OCI-LY1 (cell line): ENCODE measurements around the gene CBX8.

ENCODE experiments used
- H2AFZ ChIP-seq: fragments of 200-600 bp; sonication (generic), shearing (Covaris generic); 2 replicates; pipeline ENCODE4 v1.6.0; 2014; ENCODE audit warnings: antibody characterized with exemption, mild to moderate bottlenecking, low read length
- H3F3A ChIP-seq: fragments of 200-600 bp; sonication (generic), shearing (Covaris generic); 2 replicates; pipeline ENCODE4 v1.6.0; 2014; ENCODE audit warnings: mild to moderate bottlenecking, antibody characterized with exemption, low read length, moderate library complexity; ENCODE audit not compliant: insufficient read depth
- H3K27ac ChIP-seq: fragments of 200-600 bp; sonication (generic); 2 replicates; pipeline ENCODE4 v1.5.1; 2014; ENCODE audit warnings: low read length, mixed run types, mild to moderate bottlenecking, low read depth; ENCODE audit not compliant: poor library complexity, severe bottlenecking
- H3K27me3 ChIP-seq: fragments of 200-600 bp; sonication (generic); 2 replicates; pipeline ENCODE4 v1.6.0; 2014; ENCODE audit warnings: antibody characterized with exemption, mild to moderate bottlenecking, low read length, moderate library complexity; ENCODE audit not compliant: insufficient read depth
- H3K36me3 ChIP-seq: fragments of 200-600 bp; sonication (generic); 2 replicates; pipeline ENCODE4 v1.6.1; 2014; ENCODE audit warnings: mild to moderate bottlenecking, antibody characterized with exemption, low read length, moderate library complexity, mixed read lengths; ENCODE audit not compliant: insufficient read depth
- H3K4me1 ChIP-seq: fragments of 200-600 bp; sonication (generic); 2 replicates; pipeline ENCODE4 v1.5.1; 2014; ENCODE audit warnings: mild to moderate bottlenecking, low read length, moderate library complexity; ENCODE audit not compliant: insufficient read depth, severe bottlenecking
- H3K4me2 ChIP-seq: fragments of 200-600 bp; sonication (generic), shearing (Covaris generic); 2 replicates; pipeline ENCODE4 v1.6.1; 2014; ENCODE audit warnings: low read length
- H3K4me3 ChIP-seq: fragments of 200-600 bp; sonication (generic); 2 replicates; pipeline ENCODE4 v1.5.1; 2014; ENCODE audit warnings: low read length, low read depth, mild to moderate bottlenecking, mixed read lengths; ENCODE audit not compliant: poor library complexity, severe bottlenecking
- H3K79me2 ChIP-seq: fragments of 200-600 bp; shearing (Covaris generic); 2 replicates; pipeline ENCODE4 v1.6.1; 2016; ENCODE audit warnings: mixed run types, low read length, mixed read lengths; ENCODE audit not compliant: insufficient read depth
- H3K9ac ChIP-seq: fragments of 200-600 bp; sonication (generic), shearing (Covaris generic); 2 replicates; pipeline ENCODE4 v1.6.1; 2014; ENCODE audit warnings: mild to moderate bottlenecking, low read length, mixed read lengths
- H3K9me2 ChIP-seq: fragments of 200-600 bp; sonication (generic), shearing (Covaris generic); 2 replicates; pipeline ENCODE4 v1.6.1; 2014; ENCODE audit warnings: low read depth, mild to moderate bottlenecking, low read length, mixed read lengths
- H3K9me3 ChIP-seq: fragments of 200-600 bp; shearing (Covaris generic); 2 replicates; pipeline ENCODE4 v1.6.1; 2014; ENCODE audit warnings: low read length, mixed read lengths
- H4K20me1 ChIP-seq: fragments of 200-600 bp; sonication (generic), shearing (Covaris generic); 2 replicates; pipeline ENCODE4 v1.6.0; 2016; ENCODE audit warnings: mild to moderate bottlenecking, low read length; ENCODE audit not compliant: insufficient read depth
- EZH2 ChIP-seq: fragments of 200-600 bp; sonication (generic), shearing (Covaris generic); IDR thresholded peaks from 2 replicates; pipeline ENCODE4 v1.8.0; 2017; ENCODE audit warnings: borderline replicate concordance, mixed run types, mild to moderate bottlenecking, antibody characterized with exemption, low read length, moderate library complexity, mixed read lengths
- TF ChIP-seq, protein P1 (sequence below): fragments of 200-600 bp; sonication (generic), shearing (Covaris generic); IDR thresholded peaks from 2 replicates; pipeline ENCODE4 v1.5.1; 2017; ENCODE audit warnings: mild to moderate bottlenecking, antibody characterized with exemption, low read length, moderate library complexity, mixed read lengths

Gene CBX8

DNA sequence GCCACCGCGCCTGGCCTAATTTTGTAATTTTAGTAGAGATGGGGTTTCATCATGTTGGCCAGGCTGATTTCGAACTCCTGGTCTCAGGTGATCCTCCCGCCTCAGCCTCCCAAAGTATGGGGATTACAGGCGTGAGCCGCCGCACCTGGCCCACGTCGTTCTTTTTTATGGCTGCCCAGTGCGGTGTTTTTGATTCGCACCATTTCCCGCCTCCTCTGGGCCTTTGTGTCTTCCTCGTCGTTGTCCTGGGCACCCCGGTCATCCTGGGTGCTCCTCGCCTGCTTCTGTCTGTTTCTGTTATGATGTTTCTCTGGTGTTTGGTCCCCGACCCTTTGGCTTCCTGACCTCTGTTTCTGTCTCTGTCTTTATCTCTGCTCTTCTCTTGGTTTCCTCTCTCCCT, 27.4 kb upstream of the CBX8 start:
- H3K9ac ChIP-seq, result no peak overlapping the region
- no peak overlapping the region for H3K4me3 ChIP-seq
- H3K27me3 ChIP-seq, result peaks cover 5% of the 10 kb centered on the region; the same call in 1 of the 2 replicates
- no peak overlapping the region for H3K4me2 ChIP-seq
- H3K9me2 ChIP-seq, result no peaks in the 10 kb centered on the region
- H3K27ac ChIP-seq, result no peak overlapping the region
- H3K9me3 ChIP-seq, result no peaks in the 10 kb centered on the region
- TF ChIP-seq, protein P1, sequence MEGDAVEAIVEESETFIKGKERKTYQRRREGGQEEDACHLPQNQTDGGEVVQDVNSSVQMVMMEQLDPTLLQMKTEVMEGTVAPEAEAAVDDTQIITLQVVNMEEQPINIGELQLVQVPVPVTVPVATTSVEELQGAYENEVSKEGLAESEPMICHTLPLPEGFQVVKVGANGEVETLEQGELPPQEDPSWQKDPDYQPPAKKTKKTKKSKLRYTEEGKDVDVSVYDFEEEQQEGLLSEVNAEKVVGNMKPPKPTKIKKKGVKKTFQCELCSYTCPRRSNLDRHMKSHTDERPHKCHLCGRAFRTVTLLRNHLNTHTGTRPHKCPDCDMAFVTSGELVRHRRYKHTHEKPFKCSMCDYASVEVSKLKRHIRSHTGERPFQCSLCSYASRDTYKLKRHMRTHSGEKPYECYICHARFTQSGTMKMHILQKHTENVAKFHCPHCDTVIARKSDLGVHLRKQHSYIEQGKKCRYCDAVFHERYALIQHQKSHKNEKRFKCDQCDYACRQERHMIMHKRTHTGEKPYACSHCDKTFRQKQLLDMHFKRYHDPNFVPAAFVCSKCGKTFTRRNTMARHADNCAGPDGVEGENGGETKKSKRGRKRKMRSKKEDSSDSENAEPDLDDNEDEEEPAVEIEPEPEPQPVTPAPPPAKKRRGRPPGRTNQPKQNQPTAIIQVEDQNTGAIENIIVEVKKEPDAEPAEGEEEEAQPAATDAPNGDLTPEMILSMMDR, result no peak
- no peaks in the 10 kb centered on the region for H3K79me2 ChIP-seq
- H3F3A ChIP-seq, result no peaks in the 10 kb centered on the region
- no peaks in the 10 kb centered on the region for H3K4me1 ChIP-seq
- H4K20me1 ChIP-seq, result no peaks in the 10 kb centered on the region
- no peak overlapping the region for H2AFZ ChIP-seq
- no peaks in the 10 kb centered on the region for H3K36me3 ChIP-seq

DNA sequence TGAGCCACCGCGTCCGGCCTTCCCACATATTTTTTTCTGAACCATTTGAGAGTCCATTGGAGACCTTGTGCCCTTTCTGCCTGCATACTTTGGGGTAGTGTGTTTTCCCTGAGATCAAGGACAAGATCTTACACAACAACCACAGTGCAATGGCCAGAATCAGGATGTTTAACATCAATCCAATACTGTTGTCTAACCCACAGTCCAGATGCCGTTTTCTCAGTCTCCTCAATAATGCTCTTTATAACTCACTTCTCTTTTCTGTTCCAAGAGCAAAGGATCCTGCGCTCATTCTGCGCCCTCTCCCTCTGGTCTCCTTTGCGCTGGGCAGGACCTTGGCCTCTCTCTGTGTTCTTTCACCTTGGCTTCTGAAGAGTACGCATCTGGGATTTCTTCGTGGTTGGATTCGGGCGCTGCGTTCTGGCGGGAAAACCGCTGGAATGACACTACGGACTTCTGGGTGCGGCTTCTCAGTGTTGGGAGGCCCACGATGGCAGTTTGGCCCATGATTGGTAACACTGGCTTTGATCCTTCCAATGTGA, 25.8 kb upstream of the CBX8 start:
- Histone ChIP-seq H3K4me3 (no peak overlapping the region), H3K27me3 (peaks cover 5% of the 10 kb centered on the region; the same call in 1 of the 2 replicates), H4K20me1 (no peaks in the 10 kb centered on the region), H3K27ac (no peak overlapping the region), H3K9ac (no peak overlapping the region), H3K9me2 (no peaks in the 10 kb centered on the region), H3K4me2 (no peak overlapping the region), H3K79me2 (no peaks in the 10 kb centered on the region), H3K4me1 (peaks cover 11% of the 10 kb centered on the region), H3K36me3 (no peaks in the 10 kb centered on the region), H2AFZ (no peak overlapping the region), H3F3A (no peaks in the 10 kb centered on the region), H3K9me3 (no peaks in the 10 kb centered on the region)
- TF ChIP-seq, protein P1, result no peak
- TF ChIP-seq EZH2, result no peak

DNA sequence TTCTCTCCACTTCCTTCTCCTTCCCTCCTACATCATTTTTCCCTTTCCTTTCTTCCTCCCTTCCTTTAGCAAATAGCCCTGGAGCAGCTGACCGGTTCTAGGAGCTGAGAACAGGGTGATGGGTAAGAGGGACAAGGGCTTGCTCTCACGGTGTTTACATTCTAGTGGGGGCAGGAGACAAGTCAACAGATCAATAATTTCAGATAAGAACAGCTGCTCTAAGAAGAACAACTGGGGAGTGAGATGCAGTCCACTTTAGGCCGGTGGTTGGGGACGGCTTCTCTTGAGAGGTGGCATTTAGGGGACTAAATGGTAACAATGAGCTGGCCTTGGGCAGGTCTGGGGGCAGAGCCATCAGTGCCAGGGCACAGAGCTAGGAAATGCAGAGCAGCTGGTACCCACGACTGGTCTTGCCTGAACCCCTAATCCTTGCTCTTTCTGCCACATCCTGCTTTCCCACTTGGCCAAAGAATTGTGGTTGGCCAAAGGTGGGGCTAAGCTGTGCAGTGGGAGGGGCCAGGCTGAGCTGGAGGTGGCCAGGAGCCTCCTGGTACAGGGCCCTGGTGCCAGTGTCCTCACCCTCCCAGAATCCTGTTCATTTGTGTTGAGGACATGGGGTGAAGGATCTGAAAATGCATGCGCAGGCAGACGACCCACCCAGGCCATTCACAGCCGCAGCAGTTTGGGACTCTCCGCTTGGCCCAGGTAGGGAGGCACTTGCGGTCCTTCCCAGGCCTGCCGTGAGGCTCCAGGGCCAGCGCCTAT, 24.6 kb upstream of the CBX8 start:
- no peak overlapping the region for H3K9ac ChIP-seq
- no peaks in the 10 kb centered on the region for H3F3A ChIP-seq
- no peaks in the 10 kb centered on the region for H3K9me3 ChIP-seq
- H3K9me2 ChIP-seq, result no peaks in the 10 kb centered on the region
- H3K4me2 ChIP-seq, result no peak overlapping the region
- TF ChIP-seq EZH2, result no peak
- TF ChIP-seq, protein P1, result no peak
- no peaks in the 10 kb centered on the region for H3K36me3 ChIP-seq
- peaks cover 11% of the 10 kb centered on the region for H3K4me1 ChIP-seq
- no peak overlapping the region for H3K27ac ChIP-seq
- no peaks in the 10 kb centered on the region for H3K79me2 ChIP-seq
- H4K20me1 ChIP-seq, result no peaks in the 10 kb centered on the region
- H2AFZ ChIP-seq, result no peak overlapping the region
- peaks cover 5% of the 10 kb centered on the region; the same call in 1 of the 2 replicates for H3K27me3 ChIP-seq
- no peak overlapping the region for H3K4me3 ChIP-seq
